Small intestine (tissue), 7 donors: ENCODE results near the gene FHL3. TPM values are rescaled to one million over a fixed set of nuclear protein-coding genes. Genes with fewer than 3 reads are reported as not detected.

Experiments
- DNase-seq, 2 donors: peaks; one replicate each; pipeline versions ENCODE4 v3.0.0 to v3.0.0-alpha.2; 2013
- FAIRE-seq: peaks from 2 replicates; lab custom pipeline; 2012; peaks lifted over from hg19 to GRCh38; lab: Jason Lieb, UNC
- H3K27ac ChIP-seq, 3 donors: one replicate each; pipeline ENCODE4 v1.5.1; 2013; ENCODE audit warnings: low read length in 2 of 3, mild to moderate bottlenecking in 2 of 3, control low read depth in 1 of 3, inconsistent platforms in 1 of 3, low read depth in 1 of 3, moderate library complexity in 1 of 3
- H3K27me3 ChIP-seq, 3 donors: one replicate each; pipeline ENCODE4 v1.6.1; 2013; ENCODE audit warnings: low read length in 3 of 3, inconsistent platforms in 1 of 3; ENCODE audit not compliant: control insufficient read depth in 3 of 3, insufficient read depth in 3 of 3
- H3K36me3 ChIP-seq, 3 donors: one replicate each; pipeline ENCODE4 v1.6.1; 2013; ENCODE audit warnings: low read length in 3 of 3, inconsistent platforms in 1 of 3, low read depth in 1 of 3, mild to moderate bottlenecking in 1 of 3, moderate library complexity in 1 of 3; ENCODE audit not compliant: control insufficient read depth in 3 of 3, insufficient read depth in 2 of 3
- H3K4me1 ChIP-seq, 3 donors: one replicate each; pipeline ENCODE4 v1.6.1; 2013; ENCODE audit warnings: low read length in 2 of 3, inconsistent platforms in 1 of 3, low read depth in 1 of 3, mild to moderate bottlenecking in 1 of 3, moderate library complexity in 1 of 3; ENCODE audit not compliant: control insufficient read depth in 3 of 3, insufficient read depth in 2 of 3
- H3K4me3 ChIP-seq, 3 donors: one replicate each; pipeline ENCODE4 v1.5.1; 2013; ENCODE audit warnings: low read length in 3 of 3, control low read depth in 1 of 3, inconsistent platforms in 1 of 3, low read depth in 1 of 3, mild to moderate bottlenecking in 1 of 3, moderate library complexity in 1 of 3
- H3K9me3 ChIP-seq, 2 donors: one replicate each; pipeline ENCODE4 v1.6.1; 2013; ENCODE audit warnings: low read depth in 1 of 2, low read length in 1 of 2; ENCODE audit not compliant: control insufficient read depth in 2 of 2, insufficient read depth in 1 of 2
- WGBS, 3 donors: extraction: QIAGEN DNeasy Blood & Tissue Kit; methylation state at CpG; one replicate each; pipeline ENCODE4 v1.1.7; 2013; 5-methylcytosine and 5-hydroxymethylcytosine counted together
- polyA plus RNA-seq, 4 donors: library from polyadenylated mRNA; stranded (reverse) in 3 of 4; unstranded in 1 of 4; fragments of 200-250 nt in 3 of 4; fragments of 120-200 nt in 1 of 4; gene quantifications; one replicate each; pipeline versions ENCODE4 v1.2.1 to v1.2.3, GENCODE V29; 2013
- donor health status: healthy with polysubstance abuse.
- donor health status: control.
- donor health status: control.
- donor health status: Bipolar disorder and iron deficiency.
- donor health status: healthy.

The FHL3 gene
- polyA plus RNA-seq, 4 donors = 0.89 to 8.1 (median 6.3) TPM

GRCh38 chr1:38013227-38013622 lies 7.9 kb upstream of the FHL3 start:
- peaks cover 0 to 3% of the 10 kb centered on the region in 2 donors for H3K9me3 ChIP-seq
- peaks cover 5 to 12% (median 5%) of the 10 kb centered on the region in 3 donors for H3K36me3 ChIP-seq
- peaks cover 3 to 6% (median 4%) of the 10 kb centered on the region in 3 donors for H3K4me1 ChIP-seq
- DNase-seq = no peak
- peak overlapping the region; percentile 74 to 96 (median 94) for H3K27ac ChIP-seq
- no peak for FAIRE-seq
- peak overlapping the region; percentile 64 to 73 (median 64) for H3K4me3 ChIP-seq
- no peaks in the 10 kb centered on the region for H3K27me3 ChIP-seq
- 5 to 10% (median 8%) methylated on average over 4 of the region's 4 CpGs for WGBS, 3 donors

DNA sequence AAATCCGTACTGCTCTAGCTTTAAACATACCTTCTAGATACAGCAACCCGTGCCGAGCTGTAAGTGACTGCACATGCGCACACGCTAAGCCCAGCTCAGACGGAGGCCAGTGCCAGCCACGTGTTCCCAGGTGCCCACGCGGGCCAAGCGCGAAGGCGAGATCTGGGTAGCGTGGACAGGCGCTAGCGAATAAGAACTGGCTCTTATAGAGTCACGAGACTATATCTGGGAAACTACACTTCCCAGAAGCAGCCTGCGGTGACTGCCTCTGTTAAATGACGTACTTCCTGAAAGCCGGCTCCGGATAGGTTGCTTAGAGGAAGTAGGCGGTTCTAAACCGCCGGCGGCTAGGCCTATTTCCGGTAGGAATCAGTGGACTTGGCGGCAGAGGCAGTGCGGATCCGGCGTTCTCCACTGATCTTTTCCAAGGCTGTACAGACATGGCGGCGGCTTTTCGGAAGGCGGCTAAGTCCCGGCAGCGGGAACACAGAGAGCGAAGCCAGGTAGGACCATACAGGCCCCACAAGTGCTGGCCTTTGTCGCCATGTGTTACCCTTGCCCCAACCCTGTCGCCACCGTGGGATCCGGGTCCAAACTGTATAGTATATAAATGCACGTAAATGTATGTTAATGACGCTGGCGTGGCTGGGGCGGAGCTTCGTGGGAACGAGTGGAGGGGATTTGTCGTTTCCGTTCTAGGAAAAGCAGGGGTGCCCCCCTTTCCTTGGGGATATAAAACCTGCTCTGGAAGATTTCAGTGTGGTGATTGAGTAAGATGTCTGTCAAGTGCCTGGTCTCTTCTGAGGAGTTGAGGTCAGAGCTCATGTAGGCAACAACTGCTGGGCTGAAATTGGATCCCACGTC lies 7.3 kb upstream of the FHL3 start, which contains the start of gene UTP11:
Gene UTP11, plus strand, starts transcription at position 372 of the 864 bp plus-strand sequence. Its CDS starts 69 bp downstream, at position 441.
- Histone ChIP-seq H3K36me3 (peaks cover 3 to 8% (median 5%) of the 10 kb centered on the region in 3 donors), H3K27me3 (no peaks in the 10 kb centered on the region), H3K4me3 (peak within 1 kb of the TSS; percentile 64 to 73 (median 64)), H3K27ac (peak within 1 kb of the TSS; percentile 74 to 96 (median 94)), H3K4me1 (peaks cover 3 to 6% (median 4%) of the 10 kb centered on the region in 3 donors), H3K9me3 (peaks cover 0 to 3% of the 10 kb centered on the region in 2 donors)
- 1% methylated on average over 49 of the region's 49 CpGs for WGBS, 3 donors
- DNase-seq (peak; percentile 98 to 99), FAIRE-seq (peak; percentile 5)

DNA sequence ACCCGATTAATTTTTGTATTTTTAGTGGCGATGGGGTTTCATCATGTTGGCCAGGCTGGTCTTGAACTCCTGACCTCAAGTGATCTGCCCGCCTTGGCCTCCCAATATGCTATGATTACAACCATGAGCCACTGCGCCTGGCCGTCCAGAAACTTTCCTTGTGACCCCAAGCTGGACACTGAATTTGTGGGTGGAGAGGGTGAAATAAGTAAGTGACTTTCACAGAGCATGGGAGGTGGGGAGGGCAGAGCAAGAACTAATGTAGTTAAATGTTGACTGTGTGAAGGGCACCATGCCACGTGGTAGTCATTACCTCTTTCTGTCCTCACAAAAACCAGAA lies 4.5 kb upstream of the FHL3 start:
- Histone ChIP-seq H3K9me3 (peaks cover 0 to 3% of the 10 kb centered on the region in 2 donors), H3K4me1 (peaks cover 3 to 13% (median 4%) of the 10 kb centered on the region in 3 donors), H3K4me3 (no peak overlapping the region), H3K27ac (no peak overlapping the region), H3K27me3 (no peaks in the 10 kb centered on the region), H3K36me3 (peaks cover 0 to 3% (median 3%) of the 10 kb centered on the region in 3 donors)
- DNase-seq = no peak
- FAIRE-seq = no peak
- 75 to 89% (median 84%) methylated on average over 6 of the region's 6 CpGs for WGBS, 3 donors

DNA sequence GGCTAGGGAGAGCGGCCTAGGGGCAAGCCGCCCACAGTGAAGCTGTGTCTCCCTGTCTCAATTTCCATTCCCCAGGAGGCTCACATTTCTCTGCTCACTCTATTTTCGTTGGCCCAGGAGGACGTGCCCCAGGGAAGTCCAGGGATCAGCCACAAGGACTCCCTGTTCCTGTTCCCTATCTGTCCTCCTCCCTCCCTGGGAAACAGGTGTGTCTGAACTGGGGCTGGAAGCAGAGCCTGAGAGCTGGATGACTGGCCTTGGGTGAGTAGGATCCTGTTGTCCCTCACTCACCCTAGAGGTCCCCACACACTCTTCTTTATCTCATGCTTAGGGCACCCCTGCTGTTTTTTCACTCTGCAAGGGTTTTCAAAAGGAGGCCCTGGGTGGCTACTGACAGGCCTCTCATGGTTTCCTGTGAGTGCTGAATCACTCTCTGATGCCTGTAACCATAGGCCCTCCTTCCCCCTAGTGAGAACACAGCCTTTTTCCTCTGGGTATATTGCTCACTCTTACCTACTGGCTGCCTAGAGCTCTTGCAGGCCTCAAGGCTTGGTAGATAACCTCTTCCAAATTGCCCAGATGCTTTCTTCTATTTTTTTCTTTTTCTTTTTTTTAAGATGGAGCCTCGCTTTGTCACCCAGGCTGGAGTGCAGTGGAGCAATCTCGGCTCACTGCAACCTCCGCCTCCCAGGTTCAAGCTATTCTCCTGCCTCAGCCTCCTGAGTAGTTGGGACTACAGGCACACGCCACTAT lies 4.0 kb upstream of the FHL3 start:
- H3K4me1 ChIP-seq = peaks cover 3 to 16% (median 4%) of the 10 kb centered on the region in 3 donors
- peak overlapping the region in 2 of 3 donors; percentile 8 to 22 for H3K27ac ChIP-seq
- no peak overlapping the region for H3K4me3 ChIP-seq
- H3K36me3 ChIP-seq = peaks cover 0 to 2% (median 0%) of the 10 kb centered on the region in 3 donors
- FAIRE-seq = no peak
- H3K27me3 ChIP-seq = no peaks in the 10 kb centered on the region
- WGBS, 3 donors = 74 to 75% (median 74%) methylated on average over 8 of the region's 8 CpGs
- H3K9me3 ChIP-seq = peaks cover 0 to 3% of the 10 kb centered on the region in 2 donors
- DNase-seq = peak in 1 of 2 donors; percentile 46

DNA sequence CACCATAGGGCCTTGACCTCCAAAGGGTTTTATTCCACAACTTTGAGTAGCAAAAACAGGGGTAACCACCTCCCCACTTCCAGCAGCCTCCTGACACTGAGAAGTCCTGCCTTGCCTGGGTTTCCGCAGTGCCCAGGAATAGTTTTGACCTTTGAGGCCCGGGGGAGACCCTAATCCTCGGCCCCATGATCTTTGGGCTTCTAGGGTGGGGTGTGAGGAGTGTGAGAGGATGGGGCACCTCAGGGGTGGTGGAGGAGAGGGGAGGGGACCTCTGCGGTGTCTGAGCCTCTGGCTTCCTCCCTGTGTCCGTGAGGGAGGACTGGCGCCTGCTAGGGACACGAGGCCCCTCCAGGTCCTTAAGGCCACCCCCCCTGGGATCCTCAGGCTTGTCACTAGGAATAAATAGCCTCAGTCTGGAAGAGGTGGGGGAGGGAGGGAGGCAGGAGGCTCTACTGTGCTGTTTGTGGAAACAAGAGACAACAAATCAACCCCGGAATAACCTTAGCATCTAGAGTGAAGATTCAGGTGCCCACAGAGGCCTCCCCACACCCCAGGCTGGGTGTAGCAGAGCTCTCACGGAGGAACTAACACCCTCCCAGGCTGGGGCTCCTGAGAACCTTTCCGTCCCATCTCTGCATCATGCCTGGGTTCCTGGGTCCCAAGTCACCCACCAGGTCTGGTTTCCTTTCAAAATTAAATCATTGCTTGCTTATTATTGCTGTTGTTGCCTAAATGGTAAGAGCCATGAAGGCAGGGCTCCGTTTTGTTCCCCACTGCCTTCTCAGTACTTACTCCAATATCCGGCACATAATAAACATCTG lies 904 bp upstream of the FHL3 start:
- H3K4me3 ChIP-seq = peak overlapping the region in 1 of 3 donors; percentile 19
- H3K4me1 ChIP-seq = peaks cover 0 to 16% (median under 1%) of the 10 kb centered on the region in 3 donors
- peak overlapping the region in 1 of 3 donors; percentile 43 for H3K27ac ChIP-seq
- FAIRE-seq (no peak), DNase-seq (peak in 1 of 2 donors; percentile 21)
- no peaks in the 10 kb centered on the region for H3K27me3 ChIP-seq
- H3K36me3 ChIP-seq = peaks cover 0 to 6% (median 0%) of the 10 kb centered on the region in 3 donors
- no peaks in the 10 kb centered on the region for H3K9me3 ChIP-seq
- 68 to 74% (median 71%) methylated on average over 11 to 12 of the region's 12 CpGs for WGBS, 3 donors

DNA sequence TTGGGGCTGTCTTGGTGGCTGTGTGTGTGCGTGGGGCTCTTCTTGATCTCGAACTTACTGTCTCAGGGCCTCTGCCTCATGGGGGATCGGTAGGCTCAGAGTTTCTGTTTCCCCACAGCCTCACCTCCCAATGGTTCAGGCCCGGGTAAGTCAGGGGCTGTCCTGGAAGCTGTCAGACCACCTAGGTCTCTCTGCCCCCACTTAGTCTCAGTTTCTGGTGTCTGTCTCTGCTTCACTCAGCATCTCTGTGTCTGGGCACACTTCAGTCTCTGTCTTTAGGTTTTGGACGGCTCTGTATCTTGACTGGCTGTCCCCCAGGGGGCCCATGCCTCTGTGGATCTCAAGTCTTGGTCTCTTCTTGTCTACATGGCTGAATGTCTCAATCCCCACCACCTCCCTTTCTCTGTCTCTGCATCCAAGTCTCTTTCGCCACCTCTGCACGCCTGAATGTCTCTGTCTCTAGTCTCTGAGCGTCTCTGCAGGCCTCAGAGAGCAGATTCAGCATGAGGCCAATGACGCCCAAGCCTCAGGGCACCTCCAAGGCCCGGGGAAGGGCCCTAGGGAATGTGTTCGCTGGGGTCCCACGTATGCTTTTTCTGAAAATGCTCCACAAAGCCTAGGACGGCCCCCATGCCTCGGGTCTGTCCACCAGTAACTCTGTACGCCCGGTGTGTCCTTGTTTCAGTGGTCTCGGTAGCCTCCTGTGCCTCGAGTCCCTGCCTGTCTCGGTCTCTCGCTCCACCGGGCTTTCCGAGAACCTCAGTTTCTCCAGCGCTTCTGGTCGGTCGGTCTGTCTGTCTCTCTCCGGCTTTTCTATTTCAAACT lies 818 bp downstream of the FHL3 start:
- no peaks in the 10 kb centered on the region for H3K9me3 ChIP-seq
- FAIRE-seq = no peak
- peak overlapping the region; percentile 19 to 54 (median 27) for H3K27ac ChIP-seq
- H3K4me1 ChIP-seq = peaks cover 0 to 33% (median 4%) of the 10 kb centered on the region in 3 donors
- H3K36me3 ChIP-seq = peaks cover 0 to 6% (median 0%) of the 10 kb centered on the region in 3 donors
- DNase-seq = peak in 1 of 2 donors; percentile 45
- H3K27me3 ChIP-seq = no peaks in the 10 kb centered on the region
- 11 to 21% (median 19%) methylated on average over 26 of the region's 26 CpGs for WGBS, 3 donors
- peak overlapping the region; percentile 28 to 68 (median 61) for H3K4me3 ChIP-seq
